ENCODE measurements around the gene MAML2.

Gene MAML2

DNA sequence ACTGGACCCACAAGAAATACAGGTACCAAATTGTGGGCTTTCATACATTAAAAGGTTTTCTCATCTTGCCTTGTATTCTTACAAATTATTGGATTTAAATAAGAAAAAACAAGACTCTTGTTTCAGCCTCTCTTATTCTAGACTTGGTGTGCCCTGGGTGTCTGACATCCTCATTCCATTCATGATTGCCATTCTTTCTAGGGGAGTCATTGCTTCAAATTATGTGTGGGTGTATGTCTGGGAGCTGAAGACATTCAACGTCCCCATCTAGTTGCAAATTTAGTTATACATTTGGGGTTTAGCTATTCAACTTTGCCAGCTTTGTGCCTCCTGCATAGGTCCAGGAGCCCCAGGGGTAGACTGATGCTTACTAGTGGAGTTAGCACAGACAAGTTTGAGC, 18.1 kb downstream of the MAML2 start:
- no peak overlapping the region for H3K4me3 ChIP-seq (ENCODE audit: low read length)
- DNase-seq (ENCODE audit: low read depth), result no peak
- TF ChIP-seq, protein P1, sequence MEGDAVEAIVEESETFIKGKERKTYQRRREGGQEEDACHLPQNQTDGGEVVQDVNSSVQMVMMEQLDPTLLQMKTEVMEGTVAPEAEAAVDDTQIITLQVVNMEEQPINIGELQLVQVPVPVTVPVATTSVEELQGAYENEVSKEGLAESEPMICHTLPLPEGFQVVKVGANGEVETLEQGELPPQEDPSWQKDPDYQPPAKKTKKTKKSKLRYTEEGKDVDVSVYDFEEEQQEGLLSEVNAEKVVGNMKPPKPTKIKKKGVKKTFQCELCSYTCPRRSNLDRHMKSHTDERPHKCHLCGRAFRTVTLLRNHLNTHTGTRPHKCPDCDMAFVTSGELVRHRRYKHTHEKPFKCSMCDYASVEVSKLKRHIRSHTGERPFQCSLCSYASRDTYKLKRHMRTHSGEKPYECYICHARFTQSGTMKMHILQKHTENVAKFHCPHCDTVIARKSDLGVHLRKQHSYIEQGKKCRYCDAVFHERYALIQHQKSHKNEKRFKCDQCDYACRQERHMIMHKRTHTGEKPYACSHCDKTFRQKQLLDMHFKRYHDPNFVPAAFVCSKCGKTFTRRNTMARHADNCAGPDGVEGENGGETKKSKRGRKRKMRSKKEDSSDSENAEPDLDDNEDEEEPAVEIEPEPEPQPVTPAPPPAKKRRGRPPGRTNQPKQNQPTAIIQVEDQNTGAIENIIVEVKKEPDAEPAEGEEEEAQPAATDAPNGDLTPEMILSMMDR (conservative IDR thresholded peaks at IDR 0.05; ENCODE audit: low read depth, low read length), result no peak

DNA sequence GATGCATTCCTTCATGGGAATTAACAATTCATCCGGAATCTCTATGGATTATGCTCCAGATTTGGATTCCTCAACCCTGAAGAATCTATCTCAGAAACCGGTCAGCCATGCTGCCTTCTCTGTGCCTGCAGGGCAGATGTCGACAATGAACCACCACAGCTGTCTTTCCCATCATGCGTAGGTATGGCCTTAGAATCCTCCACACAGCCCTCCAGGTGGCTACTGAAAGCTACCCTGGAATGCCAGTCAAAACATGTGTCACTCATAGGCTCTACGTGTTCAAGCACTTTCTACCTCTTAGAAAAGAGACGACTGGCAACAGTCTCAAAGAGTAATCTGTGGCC, 19.4 kb downstream of the MAML2 start:
- H3K4me3 ChIP-seq (ENCODE audit: low read length), result no peak overlapping the region
- no peak for DNase-seq (ENCODE audit: low read depth)
- TF ChIP-seq, protein P1 (conservative IDR thresholded peaks at IDR 0.05; ENCODE audit: low read depth, low read length), result no peak

DNA sequence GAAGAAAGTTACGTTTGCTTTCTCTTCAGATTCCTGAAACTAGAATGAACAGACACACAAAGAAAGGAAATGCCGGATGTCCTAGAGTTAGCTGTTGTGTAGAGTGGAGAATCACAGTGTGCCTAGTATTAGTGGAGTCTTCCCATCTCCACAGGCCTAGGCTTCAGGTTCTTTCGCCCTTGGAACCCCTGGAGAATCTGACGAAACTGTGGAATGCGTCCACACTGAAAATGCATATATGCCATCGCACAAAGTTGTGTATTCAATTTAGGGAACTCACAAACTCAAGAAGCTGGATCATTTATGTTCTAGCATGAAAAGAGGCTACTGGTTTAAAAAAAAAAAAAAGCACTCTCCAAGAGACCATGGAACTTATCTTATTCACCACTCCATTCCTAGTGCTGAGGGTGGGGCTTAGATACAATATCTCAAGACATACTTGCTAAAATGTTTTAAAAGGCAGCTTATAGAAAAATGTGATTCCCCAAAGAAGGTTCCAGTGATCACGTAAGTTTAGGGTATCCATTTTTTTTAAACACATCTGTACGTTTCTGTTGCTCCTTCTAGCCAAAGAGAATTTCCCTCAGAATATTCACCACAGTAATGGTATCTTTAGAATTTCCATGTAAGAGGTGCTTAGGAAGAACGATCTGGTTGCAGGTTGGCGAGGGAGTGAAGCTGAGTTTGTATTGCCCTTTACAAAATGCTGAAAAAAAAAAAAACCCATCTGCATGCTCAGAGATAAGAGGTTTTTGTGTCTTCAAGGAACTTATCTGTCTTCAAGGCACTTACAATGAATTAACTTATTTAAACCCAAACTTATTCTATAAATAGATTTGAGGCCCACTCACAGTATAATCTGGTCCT, 20.0 kb downstream of the MAML2 start:
- H3K4me3 ChIP-seq (ENCODE audit: low read length), result no peak overlapping the region
- no peak for DNase-seq (ENCODE audit: low read depth)
- TF ChIP-seq, protein P1 (conservative IDR thresholded peaks at IDR 0.05; ENCODE audit: low read depth, low read length), result no peak

DNA sequence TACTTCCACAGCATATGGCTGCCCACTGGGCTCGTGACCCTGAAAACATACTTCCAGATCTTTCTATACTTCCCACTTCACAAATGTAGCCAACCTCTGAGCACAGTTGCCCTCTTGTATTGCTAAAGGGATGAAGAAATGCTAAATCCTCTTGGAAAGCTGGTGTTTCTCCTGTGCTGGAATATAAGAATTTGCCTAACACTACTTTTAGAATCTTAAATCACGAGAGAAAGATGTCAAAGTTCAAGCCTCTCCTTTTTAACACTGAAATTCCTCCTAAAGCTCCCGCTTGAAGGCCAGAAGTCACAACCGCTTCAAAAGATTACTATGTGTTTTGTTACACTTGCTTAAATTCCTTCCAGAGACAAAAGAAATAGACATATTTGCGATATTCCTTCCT, 21.9 kb downstream of the MAML2 start:
- DNase-seq (ENCODE audit: low read depth), result no peak
- TF ChIP-seq, protein P1 (conservative IDR thresholded peaks at IDR 0.05; ENCODE audit: low read depth, low read length), result no peak
- H3K4me3 ChIP-seq (ENCODE audit: low read length), result no peak overlapping the region

DNA sequence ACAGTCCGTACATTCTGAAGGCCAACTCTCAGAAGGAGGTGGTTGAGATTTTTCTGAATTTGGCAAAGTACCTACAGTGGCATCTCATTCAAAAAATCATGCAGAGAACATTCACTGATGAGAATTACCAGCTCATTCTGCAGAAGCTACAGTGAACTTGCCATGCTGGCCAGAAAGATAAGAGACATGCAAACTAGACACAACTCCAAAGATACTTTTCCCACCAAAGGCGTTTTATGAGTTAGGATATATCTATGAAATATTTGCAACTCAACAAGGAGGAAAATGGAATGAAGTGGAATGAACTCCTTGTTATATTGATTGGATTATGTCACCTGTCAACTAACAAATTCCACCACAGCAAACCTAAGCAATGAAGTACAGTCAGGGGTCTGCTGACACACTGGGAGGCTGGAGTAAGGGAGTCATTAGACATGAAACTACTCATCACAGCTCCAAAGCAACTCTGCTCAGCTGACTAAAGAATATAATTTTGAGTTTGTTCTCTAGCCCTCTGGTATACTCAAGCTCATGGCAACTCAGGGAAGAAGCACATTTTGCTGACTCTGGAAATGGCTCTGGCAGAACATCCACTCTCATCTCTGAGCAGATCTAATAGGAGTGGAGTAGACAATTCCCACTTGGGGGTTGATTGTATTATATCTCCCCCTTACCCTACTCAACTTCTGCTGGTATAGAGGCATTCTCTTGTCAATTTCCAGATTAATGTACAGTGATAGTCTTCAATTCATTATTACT, 22.9 kb downstream of the MAML2 start:
- no peak overlapping the region for H3K4me3 ChIP-seq (ENCODE audit: low read length)
- TF ChIP-seq, protein P1 (conservative IDR thresholded peaks at IDR 0.05; ENCODE audit: low read depth, low read length), result no peak
- DNase-seq (ENCODE audit: low read depth), result no peak

DNA sequence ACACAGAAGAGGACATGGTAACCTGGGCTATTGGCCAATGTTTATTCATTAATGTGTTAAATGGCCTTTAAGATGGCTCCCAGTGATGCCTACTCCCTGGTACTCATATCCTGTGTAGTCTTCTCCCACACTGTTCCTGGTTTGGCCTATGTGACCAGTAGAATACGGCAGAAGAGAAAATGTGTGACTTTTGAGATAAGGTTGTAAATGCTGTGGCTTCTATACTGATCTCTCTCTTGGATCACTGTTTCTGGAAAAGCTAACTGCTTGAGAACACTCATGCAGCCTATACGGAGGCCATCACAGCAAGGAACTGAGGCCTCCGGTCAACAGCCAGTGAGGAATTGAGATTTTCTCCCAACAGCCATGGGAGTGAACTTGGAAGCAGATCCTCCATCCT, 24.1 kb downstream of the MAML2 start:
- TF ChIP-seq, protein P1 (conservative IDR thresholded peaks at IDR 0.05; ENCODE audit: low read depth, low read length), result no peak
- DNase-seq (ENCODE audit: low read depth), result no peak
- no peak overlapping the region for H3K4me3 ChIP-seq (ENCODE audit: low read length)
